ENCODE data around the gene TMPRSS9. TPM values are rescaled to one million over a fixed set of nuclear protein-coding genes. Genes with fewer than 3 reads are reported as not detected.

Gene TMPRSS9
- total and polyA plus RNA-seq, 12 donors = 0.32 to 1.7 (median 1.1) TPM

GRCh38 chr19:2363419-2363818, 3.4 kb downstream of the TMPRSS9 start:
- DNase-seq = no peak
- TF ChIP-seq POLR2A (IDR thresholded peaks at IDR 0.05) (no peak), CTCF (IDR thresholded peaks at IDR 0.05) (no peak)
- Histone ChIP-seq H3K9me3 (replicated peaks in 1 of 3) (no peaks in the 10 kb centered on the region), H3K4me1 (replicated peaks in 1 of 2) (no peaks in the 10 kb centered on the region), H3K36me3 (replicated peaks in 1 of 2) (no peaks in the 10 kb centered on the region), H3K4me3 (no peak overlapping the region), H3K27me3 (peaks cover 20% of the 10 kb centered on the region), H3K27ac (no peak overlapping the region)
- intact Hi-C loops (cut with DNase I) = no loop called here
- 64 to 76% (median 72%) methylated on average over 13 to 17 of the region's 17 CpGs for WGBS, 4 donors

DNA sequence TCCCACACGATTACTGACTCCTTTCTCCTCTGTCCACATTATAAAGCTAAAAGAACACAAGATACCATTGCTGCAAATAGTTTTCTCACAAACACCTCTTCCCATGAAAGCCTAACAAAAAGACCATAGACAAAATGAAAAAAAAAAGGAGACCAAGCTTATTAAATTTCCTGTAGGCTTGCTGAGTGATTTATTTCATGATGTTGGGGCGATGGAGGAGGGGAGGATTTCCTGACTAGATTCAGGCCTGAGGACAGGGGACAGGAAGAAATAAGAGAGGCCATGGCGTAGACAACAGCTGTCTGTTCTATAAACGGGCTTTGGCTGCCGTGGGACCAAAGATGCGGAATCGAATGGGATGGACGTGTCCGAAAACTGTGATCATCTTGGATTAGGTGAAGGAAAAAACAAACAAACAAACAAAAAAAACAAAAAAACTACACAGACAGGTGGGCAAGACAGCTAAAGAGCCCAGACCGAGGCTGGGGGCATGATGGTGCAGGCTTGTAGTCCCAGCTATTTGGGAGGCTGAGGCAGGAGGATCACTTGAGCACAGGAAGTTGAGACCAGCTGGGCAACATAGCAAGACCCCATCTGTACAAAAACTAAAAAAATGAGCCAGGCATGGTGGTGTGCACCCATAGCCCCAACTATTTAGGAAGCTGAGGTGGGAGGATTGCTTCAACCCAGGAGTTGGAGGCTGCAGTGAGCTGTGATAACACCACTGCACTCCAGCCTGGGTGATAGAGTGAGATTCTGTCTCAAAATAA, 5.3 kb downstream of the TMPRSS9 start:
- Histone ChIP-seq H3K9me3 (replicated peaks in 1 of 3) (no peaks in the 10 kb centered on the region), H3K4me1 (replicated peaks in 1 of 2) (no peaks in the 10 kb centered on the region), H3K4me3 (no peak overlapping the region), H3K27me3 (peaks cover 20% of the 10 kb centered on the region), H3K36me3 (replicated peaks in 1 of 2) (no peaks in the 10 kb centered on the region), H3K27ac (no peak overlapping the region)
- WGBS, 4 donors = 61 to 70% (median 66%) methylated on average over 10 of the region's 10 CpGs
- TF ChIP-seq POLR2A (IDR thresholded peaks at IDR 0.05) (no peak), CTCF (IDR thresholded peaks at IDR 0.05) (no peak)
- intact Hi-C loops (cut with DNase I) = no loop called here
- no peak for DNase-seq

- Histone ChIP-seq H3K27ac (no peak overlapping the region), H3K4me3 (no peak overlapping the region), H3K4me1 (replicated peaks in 1 of 2) (peaks cover 0 to 1% of the 10 kb centered on the region in 2 donors), H3K9me3 (replicated peaks in 1 of 3) (no peaks in the 10 kb centered on the region), H3K27me3 (no peaks in the 10 kb centered on the region), H3K36me3 (replicated peaks in 1 of 2) (no peaks in the 10 kb centered on the region)
- intact Hi-C loops (cut with DNase I) = no loop called here
- 42 to 63% (median 60%) methylated on average over 16 of the region's 16 CpGs for WGBS, 4 donors
- DNase-seq = peak in 4 of 7 donors; percentile 41 to 50 (median 44)
- no peak for TF ChIP-seq CTCF (IDR thresholded peaks at IDR 0.05)
- TF ChIP-seq POLR2A (IDR thresholded peaks at IDR 0.05) = no peak
Observed at GRCh38 chr19:2371656-2372055, 11.6 kb downstream of the TMPRSS9 start.

- Histone ChIP-seq H3K27me3 (no peaks in the 10 kb centered on the region), H3K36me3 (replicated peaks in 1 of 2) (no peaks in the 10 kb centered on the region), H3K4me1 (replicated peaks in 1 of 2) (peaks cover 0 to 4% of the 10 kb centered on the region in 2 donors), H3K4me3 (no peak overlapping the region), H3K27ac (no peak overlapping the region), H3K9me3 (replicated peaks in 1 of 3) (no peaks in the 10 kb centered on the region)
- intact Hi-C loops (cut with DNase I) = no loop called here
- 38 to 50% (median 48%) methylated on average over 11 of the region's 11 CpGs for WGBS, 4 donors
- TF ChIP-seq CTCF (IDR thresholded peaks at IDR 0.05) (no peak), POLR2A (IDR thresholded peaks at IDR 0.05) (no peak)
- no peak for DNase-seq
Observed at GRCh38 chr19:2372076-2372612, 12.1 kb downstream of the TMPRSS9 start.

Measured in adrenal gland (tissue), 12 donors.